COR-L47 (cell line): Measurements from ENCODE around the gene KIAA1614.
"Not testable (repeated sequence)": the region's sequence is repeated elsewhere in the genome, so short reads cannot be mapped to it uniquely, and the experiment has no call there.

Experiments
- DNase-seq: peaks from one replicate; lab custom pipeline; 2025; lab: John Stamatoyannopoulos, UW

KIAA1614 gene

DNA sequence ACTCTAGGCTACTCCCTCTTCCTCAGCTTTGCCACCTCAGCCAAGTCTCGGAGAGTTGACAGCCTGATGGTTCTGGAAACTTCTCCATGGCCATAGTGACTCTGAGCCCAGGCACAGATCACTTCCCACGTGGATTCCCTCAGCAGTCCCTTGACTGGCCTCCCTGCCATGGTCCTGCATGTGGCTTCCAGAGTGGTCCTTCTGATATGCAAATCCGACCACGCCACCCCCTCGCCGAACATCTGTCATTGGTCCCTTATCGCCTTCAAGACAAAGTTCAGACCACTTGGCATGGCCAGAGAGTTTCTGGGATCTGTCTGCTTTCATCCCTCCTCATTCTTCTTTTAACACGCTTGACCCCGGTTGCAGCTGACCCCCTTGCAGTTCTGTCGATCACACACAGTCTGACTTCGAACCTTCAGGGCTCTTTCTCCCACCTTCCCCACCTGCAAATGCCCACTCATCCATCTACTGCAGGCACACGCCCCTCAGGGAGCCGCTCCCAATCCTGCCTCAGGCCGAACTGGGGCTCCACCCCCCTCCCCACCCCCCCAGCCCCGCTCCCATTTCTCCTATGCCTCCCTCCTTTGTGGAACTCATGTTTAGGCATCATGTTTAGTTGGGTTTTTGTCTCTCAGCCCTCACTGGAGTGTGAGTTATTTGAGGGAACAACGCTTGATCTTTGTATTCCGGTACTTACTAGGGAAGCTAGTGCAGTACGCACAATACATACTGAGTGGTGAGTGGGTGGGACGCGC lies 29.0 kb downstream of the KIAA1614 start:
- DNase-seq, result no peak

GRCh38 chr1:180945151-180945550 lies 32.5 kb downstream of the KIAA1614 start:
- peak; percentile 73 for DNase-seq

- peak; percentile 73 for DNase-seq
These were observed 32.9 kb downstream of the KIAA1614 start for GRCh38 chr1:180945551-180945950.

- no peak for DNase-seq
These were observed 33.4 kb downstream of the KIAA1614 start for GRCh38 chr1:180946056-180946455.

- no peak for DNase-seq
These were observed 34.1 kb downstream of the KIAA1614 start for GRCh38 chr1:180946541-180947498.

GRCh38 chr1:180947499-180947885 lies 34.8 kb downstream of the KIAA1614 start:
- DNase-seq, result no peak

DNA sequence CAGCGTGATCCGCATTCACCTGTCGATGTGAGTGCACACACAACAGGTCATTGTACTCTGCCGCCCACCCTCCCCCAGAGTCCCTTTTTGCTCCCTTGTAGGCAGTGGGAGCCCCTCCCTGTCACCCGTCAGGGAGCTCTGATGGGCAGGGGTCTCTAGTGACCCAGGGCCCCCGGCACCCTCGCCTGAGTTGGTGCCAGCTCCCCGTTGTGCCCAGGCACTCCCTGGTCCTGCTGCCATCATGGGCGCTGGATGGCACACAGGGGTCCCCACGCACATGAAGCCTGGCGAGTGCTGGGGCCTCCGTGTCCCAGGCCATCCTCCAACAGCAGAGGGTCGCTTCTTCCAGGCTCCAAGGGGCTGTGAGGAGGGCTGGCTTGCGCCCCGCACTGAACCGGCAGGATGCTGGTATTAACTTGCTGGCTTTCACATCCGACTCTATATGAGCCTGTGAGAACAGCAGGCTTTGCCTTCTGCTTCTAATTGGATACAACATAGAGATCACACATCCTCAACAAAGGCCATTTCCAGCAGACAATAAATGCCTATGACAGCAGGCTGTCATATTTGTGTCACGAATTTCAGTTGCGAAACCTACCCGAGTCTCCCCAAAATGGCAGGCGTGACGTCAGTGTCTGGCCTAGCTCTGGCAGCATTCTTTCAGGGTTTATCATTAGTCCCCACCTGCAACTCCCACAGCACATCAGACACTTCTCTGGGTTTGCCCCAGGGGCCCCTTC lies 35.4 kb downstream of the KIAA1614 start:
- no peak for DNase-seq

GRCh38 chr1:180948641-180949615 lies 36.2 kb downstream of the KIAA1614 start:
- DNase-seq, result no peak

- no peak for DNase-seq
These were observed 36.9 kb downstream of the KIAA1614 start for GRCh38 chr1:180949616-180950000.

DNA sequence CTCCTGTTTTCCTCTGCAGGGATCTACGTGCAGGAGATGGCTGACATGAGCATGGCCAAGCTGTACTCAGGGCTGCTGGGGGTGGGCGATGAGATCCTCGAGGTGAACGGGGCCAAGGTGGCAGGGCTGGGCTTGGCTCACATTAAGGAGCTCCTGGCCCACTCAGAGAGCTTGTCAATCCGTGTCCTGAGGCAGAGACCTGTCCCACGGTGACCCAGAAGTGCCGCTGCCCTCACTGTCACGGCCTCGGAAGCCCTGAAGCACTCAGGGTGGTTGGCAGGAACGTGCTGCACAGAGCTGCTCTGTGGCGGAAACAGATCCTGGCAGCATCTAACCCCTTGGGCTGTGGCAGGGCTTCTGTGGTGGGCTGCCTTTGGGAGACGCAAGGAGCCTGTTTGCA lies 37.6 kb downstream of the KIAA1614 start:
- DNase-seq, result no peak

DNA sequence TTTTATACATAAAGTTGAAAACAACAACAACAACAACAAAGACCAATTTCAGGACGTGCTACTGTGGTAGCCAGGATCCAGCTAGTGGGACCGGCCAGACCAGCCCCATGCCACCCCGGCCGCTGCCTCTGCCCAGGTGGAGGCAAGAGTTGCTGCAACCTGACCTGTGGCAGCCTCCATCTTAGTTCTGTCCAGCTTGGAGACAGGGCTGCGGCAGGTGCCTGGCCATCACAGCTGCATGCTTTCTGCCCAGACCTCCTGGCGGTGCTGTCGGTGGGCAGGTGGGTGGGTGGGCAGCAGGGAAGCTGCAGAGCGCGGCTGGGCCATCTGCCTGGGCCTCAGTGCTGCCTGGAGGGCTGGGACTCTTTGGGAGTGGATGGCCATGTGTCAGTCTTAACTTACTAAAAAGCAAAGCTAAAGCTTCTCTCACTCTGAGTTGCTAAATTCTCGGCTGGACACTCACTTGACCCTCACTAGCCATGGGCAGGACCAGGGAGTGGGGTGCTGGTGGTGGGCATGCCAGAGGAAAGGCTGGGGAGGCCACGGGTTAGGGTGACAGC lies 38.6 kb downstream of the KIAA1614 start:
- no peak for DNase-seq

DNA sequence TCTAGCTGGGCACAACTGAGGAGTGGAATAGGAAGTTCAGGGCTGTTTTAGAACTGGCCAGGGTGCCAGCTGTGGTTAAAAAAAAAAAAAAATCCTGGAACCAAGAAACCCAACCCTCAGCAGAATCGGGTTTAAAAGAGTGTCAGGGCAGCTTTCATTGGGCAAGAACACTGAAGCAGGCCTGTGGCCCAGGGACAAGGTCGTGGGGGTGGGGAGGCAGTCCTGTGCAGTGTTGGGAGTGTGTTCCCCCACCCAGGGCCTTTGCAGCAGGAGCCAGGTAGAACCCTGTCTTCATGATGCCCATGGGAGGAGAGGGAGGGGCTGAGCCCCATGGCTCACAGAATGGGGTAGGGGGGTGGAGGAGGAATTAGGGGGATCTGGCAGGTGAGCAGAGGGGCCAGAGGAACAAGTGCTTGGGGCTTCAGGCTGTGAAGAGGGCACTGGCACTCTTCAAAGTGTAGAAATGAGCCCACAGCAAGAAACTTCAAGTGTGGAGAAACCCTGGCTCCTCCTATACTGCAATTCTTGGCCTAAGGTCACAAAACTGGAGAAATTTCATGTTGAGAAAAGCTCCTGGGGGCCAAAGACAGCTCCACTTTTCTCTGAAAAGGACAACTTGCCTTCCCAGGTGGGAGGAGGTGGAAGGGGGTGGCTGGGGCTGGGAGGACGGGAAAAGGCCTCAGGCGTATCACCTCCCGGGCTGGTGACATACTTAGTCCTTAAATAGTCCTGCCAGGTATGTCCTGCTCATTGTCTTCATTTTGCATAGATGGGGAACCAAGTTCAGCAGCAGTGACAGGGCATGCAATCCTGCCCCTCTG lies 39.3 kb downstream of the KIAA1614 start:
- no peak for DNase-seq

DNA sequence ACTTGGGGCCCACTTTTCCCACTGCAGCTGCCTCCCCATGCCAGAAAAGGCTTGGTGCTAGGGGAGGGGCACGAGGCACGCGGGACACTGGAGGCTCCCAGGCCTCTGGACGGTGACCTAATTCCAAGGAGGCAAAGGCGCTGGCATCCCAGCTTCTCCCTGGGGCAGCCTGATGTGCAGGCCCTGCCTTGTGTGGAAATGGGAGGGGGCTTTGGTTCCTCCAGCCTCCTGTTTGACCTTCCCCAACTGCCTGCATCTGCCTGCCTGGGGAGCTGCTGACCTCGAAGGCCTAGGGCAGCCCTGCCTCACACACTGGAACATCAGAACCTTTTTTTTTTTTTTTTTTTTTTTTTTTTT lies 39.9 kb downstream of the KIAA1614 start:
- DNase-seq, result no peak

DNA sequence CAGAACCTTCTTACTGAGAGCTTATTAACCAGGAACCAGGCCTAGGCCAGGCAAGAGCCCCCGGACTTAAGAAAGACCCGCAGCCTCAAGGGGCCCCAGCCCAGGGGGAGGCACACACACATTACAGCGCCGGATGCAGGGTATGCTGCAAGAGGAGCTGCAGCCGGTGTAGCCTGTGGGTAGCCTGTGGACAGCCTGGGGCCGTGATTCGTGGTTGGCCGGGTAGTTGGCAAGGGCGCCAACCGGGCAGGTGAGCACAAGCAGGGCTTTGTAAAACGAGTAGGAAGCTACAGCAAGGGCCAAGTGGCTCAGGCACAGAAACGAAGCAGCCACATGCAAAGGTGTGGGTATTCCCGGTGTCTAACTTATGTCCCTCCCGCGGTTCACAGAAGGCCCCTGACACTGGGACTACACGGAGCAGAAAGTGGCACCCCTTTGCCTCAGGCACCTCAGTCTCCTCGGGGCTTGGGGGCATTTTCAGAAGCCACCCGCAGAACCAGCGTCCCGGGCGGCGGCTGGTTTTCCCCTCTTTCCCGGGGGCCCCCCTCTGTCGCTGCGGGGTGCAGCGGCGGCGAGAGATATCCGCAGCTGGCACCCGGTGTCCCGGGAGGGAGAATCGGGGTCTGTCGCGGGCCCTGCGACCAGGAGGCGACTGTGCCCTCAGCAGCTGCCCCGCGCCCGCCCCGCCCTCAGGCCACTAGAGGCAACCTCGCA lies 40.8 kb downstream of the KIAA1614 start:
- DNase-seq, result peak; percentile 64

DNA sequence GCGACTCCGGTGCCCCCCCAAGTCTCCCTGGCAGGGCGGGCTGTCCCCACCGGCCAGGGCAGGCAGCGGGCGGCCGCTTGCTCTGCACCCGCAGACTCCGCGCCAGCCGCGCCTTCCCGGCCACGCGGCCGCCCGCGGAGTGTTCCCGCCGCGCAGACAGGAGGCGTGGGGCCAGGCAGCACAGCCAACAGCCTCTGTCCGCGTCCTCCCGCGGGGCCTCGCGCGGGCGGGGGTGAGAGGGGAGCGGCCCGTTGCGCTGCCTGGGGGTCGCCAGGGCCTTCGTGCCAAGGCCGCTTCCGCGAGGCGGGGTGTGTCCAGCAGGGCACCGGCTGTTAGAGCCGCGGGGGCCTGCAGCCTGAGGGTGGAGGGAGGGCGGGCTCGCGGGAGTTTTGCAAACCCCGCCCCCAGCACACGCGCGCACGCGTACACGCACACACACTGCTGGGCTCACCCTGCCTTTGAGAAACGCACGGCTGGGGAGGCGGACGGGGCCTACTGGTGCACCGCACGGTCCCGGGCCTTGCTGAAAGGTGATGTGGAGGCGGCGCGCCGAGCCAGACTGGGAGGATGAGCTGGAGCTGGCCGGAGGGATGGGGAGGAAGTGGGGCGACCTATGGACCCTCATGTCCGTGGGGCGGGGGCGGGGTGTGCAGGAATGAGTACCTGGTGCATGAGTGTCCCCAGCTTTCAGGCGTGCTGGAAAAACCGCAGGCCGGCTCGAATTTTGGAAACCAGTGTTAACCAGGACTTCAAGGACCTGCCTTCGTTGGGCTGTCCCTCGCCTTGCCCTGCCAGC lies 41.5 kb downstream of the KIAA1614 start:
- DNase-seq, result peak; percentile 62

DNA sequence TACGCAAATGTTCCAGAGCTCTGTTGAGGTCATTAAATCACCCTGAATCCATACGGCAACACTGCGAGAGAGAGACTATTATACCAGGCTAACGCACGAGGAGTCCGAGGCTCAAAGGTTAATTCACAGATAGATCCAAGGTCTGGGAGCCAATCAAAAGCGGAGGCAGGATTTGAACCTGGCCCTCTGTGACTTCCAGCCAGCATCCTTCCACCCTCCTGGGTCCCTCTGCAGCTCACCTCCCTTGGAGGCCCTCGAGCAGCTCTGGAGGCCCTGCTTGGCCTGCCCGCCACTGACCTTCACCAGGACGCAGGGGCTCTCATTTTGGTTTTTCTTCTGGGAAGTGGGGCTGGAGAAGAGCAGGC lies 42.1 kb downstream of the KIAA1614 start:
- DNase-seq, result no peak

DNA sequence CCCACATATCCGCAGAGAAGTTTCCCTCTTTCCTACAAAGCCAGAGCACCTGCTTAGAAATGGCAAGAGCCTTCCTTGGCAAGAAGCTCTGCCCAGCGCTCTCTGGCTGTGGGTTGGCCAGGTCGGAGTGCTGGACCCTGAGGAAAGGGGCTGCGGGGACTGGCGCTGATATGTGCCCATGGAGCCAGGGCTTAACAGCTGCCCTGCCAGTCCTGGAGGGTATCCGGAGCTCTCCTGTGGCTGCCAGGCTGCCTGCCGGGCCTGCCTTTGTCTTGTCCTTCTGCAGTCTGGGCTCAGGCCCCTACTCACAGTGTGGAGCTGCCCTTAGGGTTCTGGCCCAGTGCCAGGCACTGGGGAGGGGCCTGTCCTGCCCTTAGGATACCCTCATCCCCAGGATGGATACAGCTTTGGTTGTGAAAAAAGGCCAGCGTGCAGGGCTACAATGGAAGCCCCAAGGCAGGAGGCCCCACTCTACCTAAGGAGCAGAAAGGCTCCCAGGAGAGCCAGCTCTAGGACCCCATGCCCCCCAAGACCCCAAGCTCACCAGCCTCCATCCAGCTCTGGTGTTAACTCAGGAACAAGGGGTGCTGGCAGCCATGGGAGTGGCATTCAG lies 43.4 kb downstream of the KIAA1614 start:
- DNase-seq, result peak; percentile 88

DNA sequence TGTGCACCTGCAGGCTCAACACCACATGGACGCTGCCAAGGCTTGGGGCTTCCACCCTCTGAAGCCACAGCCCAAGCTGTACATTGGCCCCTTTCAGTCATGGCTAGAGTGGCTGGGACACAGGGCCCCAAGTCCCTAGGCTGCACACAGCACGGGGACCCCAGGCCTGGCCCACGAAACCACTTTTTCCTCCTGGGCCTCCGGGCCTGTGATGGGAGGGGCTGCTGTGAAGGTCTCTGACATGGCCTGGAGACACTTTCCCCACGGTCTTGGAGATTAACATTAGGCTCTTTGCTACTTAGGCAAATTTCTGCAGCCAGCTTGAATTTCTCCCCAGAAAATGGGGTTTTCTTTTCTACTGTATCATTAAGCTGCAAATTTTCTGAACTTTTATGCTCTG lies 46.9 kb downstream of the KIAA1614 start:
- not testable (repeated sequence) for DNase-seq
